ENCODE results near the gene CRTC3.

Gene CRTC3

DNA sequence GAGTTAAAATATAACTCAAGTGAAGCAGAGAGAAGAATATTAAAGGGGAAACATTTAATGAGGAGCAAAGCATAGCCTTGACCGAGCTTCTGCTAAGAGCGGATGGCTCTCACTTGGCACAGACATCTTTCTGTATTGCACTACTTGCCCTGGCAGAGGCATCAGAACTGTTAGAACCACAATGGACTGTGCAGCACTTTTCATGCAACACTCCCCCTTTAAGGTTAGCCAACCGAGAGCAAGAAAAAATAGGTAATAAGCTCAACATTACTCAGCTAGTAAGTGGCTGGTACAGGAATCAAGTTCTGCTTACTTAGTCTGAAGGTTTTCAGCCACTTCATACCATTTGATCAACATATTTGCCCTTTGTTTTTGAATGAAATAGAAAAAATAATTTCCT lies 33.7 kb downstream of the CRTC3 start:
- DNase-seq (ENCODE audit: low read depth): no peak

GRCh38 chr15:90564051-90564450 lies 34.3 kb downstream of the CRTC3 start:
- DNase-seq (ENCODE audit: low read depth): no peak

DNA sequence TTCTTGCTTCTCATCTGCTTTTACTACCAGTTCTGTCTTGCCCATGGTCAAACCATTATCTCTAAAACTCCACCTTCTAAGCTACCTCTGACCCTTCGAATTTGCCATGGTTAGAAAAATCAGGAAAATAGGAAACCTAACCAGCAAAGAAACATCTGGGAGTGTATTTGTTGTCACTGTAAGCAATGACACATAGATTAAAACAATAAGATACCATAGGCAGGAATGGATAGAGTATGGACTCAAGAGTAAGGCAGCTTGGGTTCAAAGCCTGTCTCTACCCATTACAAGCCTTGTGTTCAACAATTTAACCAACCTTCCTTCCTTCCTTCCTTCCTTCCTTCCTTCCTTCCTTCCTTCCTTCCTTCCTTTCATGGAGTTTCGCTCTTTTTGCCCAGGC lies 34.9 kb downstream of the CRTC3 start:
- no peak for DNase-seq (ENCODE audit: low read depth)

DNA sequence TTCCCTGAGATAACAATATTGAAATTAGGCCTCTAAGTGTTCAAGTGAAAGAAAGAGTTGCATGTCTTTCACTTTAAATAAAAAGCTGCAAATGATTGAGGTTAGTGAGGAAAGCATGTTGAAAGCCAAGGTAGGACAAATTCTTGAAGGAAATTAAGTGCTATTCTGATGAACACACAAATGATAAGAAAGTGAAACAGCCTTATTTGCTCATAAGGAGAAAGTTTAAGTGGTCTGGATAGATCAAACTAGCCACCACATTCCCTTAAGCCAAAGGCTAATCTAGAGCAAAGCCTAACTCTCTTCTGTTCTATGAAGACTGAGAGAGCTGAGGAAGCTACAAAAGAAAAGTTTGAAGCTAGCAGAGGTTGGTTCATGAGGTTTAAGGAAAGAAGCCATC lies 36.1 kb downstream of the CRTC3 start:
- no peak for DNase-seq (ENCODE audit: low read depth)

DNA sequence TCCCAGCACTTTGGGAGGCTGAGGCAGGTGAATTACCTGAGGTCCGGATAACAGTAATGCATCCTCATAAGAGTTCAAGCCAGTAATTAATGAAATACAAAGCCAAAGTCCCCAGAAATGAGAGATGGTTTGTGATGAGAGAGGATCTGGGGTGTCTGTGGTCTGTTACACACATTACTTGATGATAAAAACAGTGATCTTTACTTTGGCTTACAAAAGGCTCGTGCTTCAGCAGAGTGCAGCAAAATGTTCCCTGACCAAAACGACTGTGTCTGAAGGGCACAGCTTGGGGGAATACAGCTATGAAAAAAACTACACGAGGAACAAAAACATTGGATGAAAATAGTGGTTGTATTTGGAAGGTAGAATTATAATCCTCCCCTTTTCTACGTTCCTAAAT lies 40.9 kb downstream of the CRTC3 start:
- DNase-seq (ENCODE audit: low read depth): no peak

DNA sequence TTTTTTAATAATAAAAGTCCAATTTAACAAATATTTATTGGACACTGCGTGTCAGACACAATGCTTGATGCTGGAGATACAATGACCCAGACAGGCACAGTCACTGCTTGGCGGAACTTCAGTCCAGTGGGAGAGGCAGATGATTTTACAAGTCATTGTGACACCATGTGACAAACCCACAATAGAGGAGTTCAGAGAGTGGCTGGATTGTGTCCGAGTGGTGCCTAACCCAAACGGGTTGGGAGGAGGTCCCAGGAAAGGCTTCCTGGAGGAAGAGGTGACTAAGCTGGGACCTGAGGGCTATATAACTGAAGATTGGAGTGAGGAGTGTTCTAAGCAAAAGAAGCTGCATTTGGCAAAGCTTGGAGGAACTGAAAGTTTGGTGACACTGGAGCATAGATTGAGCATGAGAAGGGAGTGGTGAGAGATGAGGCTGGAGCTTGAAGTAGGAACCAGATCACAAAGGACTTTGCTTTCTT lies 41.4 kb downstream of the CRTC3 start:
- DNase-seq (ENCODE audit: low read depth): no peak

GRCh38 chr15:90572893-90573292 lies 43.2 kb downstream of the CRTC3 start:
- DNase-seq (ENCODE audit: low read depth): no peak

DNA sequence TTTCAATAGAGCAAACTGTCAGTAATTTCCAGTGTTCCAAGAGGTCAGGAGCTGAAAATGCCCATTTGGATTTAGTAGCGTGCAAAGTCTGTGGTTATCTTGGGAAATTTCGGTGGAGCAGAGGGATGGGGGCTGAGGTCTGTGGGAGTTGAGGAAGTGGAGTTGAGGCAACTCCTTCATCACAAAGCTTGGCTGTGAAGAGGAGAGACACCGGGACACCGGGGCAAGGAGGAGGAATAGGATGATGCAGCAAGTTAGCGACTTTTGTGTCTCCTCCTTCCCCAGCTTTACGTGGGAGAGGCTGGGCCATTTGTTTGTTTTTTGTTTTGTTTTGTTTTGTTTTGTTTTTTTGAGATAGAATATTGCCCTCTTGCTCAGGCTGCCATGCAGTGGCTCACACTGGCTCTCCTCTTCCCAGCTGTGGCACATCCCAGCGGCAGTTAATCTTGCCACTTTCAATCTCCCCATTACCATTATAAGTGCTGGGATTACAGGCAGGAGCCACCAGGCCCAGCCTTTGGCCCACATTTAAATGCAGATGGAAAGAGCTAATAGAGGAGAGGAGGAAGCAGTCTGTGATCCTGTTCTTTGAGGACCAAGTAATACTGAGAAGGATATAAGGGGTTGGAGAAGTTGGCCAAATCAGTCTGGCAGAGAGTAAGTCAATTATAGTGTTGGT lies 47.1 kb downstream of the CRTC3 start:
- no peak for DNase-seq (ENCODE audit: low read depth)

- DNase-seq (ENCODE audit: low read depth): no peak
Measured at GRCh38 chr15:90579213-90579612, 49.5 kb downstream of the CRTC3 start.

- no peak for DNase-seq (ENCODE audit: low read depth)
Measured at GRCh38 chr15:90580099-90580498, 50.4 kb downstream of the CRTC3 start.

GRCh38 chr15:90580541-90580940 lies 50.8 kb downstream of the CRTC3 start:
- no peak for DNase-seq (ENCODE audit: low read depth)

DNA sequence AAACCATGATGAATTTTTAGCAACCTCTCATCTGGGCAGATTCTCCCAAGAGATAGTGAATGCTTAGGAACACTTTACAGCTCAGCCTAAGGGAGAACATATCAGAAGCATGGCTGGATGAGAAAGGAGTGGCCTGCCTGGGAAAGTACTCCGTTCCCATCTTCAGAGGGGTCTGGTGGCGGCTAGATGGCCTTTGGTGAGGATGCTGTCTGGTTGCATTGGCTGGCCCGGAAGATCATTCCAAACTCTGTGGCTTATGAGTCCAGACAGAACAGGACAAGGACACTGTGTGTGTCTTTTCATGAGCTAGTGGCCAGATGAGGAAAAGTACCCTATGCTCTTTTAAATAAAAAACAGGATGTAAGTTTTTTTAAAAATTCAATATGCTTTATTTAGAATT lies 51.2 kb downstream of the CRTC3 start:
- DNase-seq (ENCODE audit: low read depth): no peak

DNA sequence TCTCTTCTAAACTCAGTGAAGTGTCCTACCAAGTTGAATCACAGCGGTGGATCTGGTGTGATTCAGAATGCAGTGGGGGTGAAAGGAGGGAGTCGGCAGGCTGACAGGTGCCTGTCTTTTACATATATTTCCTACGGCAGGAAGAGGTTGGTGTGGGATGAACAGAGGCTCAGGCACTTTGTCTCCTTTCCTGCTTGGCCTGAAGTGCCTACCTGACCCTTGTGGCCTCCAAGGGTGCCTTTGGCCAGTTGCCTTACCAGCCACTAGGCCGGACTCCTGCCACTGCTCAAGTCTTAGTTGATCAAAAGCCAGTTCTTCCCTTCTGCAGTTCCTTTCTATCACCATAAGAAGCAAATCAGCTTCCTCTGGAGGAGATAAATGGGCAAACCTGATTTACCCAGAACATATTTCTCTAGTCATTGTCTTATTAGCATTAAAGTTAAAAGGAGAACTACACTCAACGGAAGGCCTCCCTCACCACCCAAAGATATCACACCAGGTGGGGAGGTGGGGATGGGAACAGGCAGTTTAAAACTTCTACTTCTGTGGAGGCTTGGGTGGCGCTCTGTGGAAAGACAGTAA lies 52.1 kb downstream of the CRTC3 start:
- no peak for DNase-seq (ENCODE audit: low read depth)

- DNase-seq (ENCODE audit: low read depth): no peak
Measured at GRCh38 chr15:90582553-90582952, 52.8 kb downstream of the CRTC3 start.

GRCh38 chr15:90583471-90584252 lies 53.9 kb downstream of the CRTC3 start:
- DNase-seq (ENCODE audit: low read depth): no peak

DNA sequence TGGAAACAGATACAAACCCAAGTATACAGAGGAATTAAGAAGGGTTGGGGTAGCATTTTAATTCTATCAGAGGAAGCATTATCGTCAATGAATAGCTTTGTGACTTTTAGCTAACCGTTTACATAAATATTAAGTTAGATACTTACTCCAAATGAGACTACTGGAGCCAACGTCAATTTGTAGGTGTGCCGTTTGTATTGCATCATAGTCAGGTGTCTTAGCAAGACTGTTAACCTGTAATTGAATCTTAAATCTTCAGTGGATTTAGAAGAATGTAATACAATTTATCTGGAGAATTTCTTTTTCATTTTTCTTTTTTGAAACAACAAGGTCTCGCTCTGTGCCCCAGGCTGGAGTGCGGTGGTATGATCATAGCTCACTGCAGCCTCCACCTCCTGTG lies 55.1 kb downstream of the CRTC3 start:
- no peak for DNase-seq (ENCODE audit: low read depth)

GRCh38 chr15:90585863-90586262 lies 56.1 kb downstream of the CRTC3 start:
- DNase-seq (ENCODE audit: low read depth): no peak

GRCh38 chr15:90586948-90587347 lies 57.2 kb downstream of the CRTC3 start:
- DNase-seq (ENCODE audit: low read depth): no peak

DNA sequence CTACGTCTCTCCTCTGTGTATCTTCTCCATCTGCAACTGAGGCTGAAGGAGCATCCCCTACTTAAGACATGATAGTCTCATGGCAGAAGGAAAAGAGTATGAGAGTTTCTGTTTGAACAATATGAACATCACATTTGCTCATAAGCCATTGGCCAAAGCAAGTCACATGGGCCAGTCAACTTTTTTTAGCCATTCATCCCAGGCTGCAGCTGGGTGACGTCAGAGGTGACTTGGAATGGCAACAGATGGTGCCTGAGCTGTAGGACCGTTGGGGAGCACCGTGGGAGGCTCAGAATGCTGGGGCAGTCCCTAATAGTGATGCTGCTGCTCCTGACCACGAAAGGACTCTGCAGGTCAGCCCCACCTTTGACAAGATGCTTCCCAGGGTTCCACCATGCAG lies 58.7 kb downstream of the CRTC3 start:
- no peak for DNase-seq (ENCODE audit: low read depth)

DNA sequence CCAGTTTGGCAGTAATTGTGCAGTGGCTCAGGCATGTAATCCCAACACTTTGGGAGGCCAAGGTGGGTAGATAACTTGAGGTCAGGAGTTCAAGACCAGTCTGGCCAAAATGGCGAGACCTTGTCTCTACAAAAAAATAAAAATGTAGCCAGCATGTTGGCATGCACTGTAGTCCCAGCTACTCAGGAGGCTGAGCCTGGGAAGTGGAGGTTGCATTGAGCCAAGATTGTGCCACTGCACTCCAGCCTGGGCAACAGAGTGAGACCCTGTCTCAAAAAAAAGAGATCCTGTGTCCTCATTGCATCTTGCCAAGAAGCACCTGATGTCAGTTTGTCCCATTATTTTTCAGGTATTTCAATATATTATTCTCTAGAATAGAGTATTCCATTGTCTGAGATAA lies 61.8 kb downstream of the CRTC3 start:
- DNase-seq (ENCODE audit: low read depth): no peak

DNA sequence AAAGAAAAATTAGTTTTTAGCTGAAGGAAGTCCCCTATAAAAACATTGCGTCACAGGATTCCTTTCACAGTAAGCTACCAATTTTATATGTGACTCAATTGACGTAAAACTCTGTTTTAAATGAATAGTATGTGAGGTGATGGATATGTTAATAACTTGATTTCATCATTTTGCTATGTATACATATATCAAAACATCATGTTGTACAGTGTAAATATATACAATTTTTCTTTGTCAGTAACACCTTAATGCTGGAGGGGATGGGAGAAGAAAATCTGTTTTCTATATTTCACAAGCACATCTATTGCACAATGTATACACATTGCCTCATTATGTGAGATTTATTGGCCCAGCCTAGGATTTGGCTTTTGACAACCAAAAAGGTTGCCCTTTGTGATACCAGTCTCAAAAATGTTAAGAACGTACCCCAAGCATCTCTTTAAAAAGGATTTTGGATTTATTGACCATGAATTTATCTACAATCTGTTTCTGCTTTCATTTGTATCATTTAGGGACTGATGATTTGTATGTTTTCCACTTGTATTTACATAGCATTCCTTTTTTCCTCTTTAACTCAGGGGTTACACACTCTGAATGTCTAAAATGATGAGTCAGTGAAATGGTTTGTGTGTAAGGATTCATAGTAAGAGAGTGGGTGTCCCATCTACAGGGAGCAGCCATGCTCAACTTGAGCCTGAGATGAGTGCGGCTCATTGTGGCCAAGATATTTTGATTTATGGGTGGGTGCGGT lies 62.6 kb downstream of the CRTC3 start:
- no peak for DNase-seq (ENCODE audit: low read depth)

DNA sequence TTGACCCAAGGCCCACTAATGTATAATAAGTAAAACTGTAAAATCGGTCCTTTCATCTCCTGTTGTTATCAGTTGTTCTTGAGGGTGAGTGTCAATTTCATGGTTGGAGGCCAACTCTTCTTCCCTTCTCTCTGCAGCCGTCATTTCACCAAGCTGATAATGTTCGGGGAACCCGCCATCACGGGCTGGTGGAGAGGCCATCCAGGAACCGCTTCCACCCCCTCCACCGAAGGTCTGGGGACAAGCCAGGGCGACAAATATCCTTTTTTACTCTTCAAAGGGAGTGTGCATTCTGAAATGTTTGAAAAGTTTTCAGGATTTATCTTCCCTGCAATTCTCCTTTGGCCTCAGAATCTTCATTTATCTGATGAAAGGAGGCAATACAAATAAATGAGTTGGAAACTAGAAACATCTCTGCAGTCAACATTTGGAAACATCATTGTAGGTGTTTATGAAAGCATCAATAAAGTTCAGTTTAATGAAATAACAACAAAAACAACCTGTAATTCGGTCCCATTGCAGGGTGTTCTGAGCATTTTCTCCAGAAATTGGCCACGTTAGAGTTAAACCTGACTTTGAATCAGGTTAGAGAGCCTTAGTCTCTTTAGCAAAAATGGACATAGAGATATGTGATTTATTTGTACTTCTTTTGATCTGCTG lies 63.9 kb downstream of the CRTC3 start:
- no peak for DNase-seq (ENCODE audit: low read depth)

Measured in activated T-cell treated with anti-CD3 and anti-CD28 coated beads for 48 hours (primary cell).